ENCODE results near the gene GSN. TPM values are rescaled to one million over a fixed set of nuclear protein-coding genes. Genes with fewer than 3 reads are reported as not detected.

GSN gene
- total RNA-seq, 2 experiments from 2014 or later = 1.9 to 2.2 TPM

GRCh38 chr9:121272401-121272948, 4.5 kb downstream of the GSN start:
- Mint-ChIP-seq H3K4me3 (no peak overlapping the region), H3K9me3 (no peaks in the 10 kb centered on the region), H3K36me3 (ENCODE audit: low read depth) (no peaks in the 10 kb centered on the region), H3K4me1 (ENCODE audit: low read depth) (peaks cover 13% of the 10 kb centered on the region), H3K27ac (no peak overlapping the region), H3K27me3 (peaks cover 12% of the 10 kb centered on the region)
- CTCF ChIA-PET = no interaction called here
- POLR2A ChIA-PET = interaction anchor here (0.6 kb wide), 1 partner anchor 343 kb away, joined by 3 read pairs; no protein-coding TSS in a partner anchor
- DNase-seq (no peak), ATAC-seq (no peak)
- intact Hi-C loops (cut with micrococcal nuclease) = no loop called here
- no peak for TF ChIP-seq CTCF (IDR thresholded peaks at IDR 0.05)

DNA sequence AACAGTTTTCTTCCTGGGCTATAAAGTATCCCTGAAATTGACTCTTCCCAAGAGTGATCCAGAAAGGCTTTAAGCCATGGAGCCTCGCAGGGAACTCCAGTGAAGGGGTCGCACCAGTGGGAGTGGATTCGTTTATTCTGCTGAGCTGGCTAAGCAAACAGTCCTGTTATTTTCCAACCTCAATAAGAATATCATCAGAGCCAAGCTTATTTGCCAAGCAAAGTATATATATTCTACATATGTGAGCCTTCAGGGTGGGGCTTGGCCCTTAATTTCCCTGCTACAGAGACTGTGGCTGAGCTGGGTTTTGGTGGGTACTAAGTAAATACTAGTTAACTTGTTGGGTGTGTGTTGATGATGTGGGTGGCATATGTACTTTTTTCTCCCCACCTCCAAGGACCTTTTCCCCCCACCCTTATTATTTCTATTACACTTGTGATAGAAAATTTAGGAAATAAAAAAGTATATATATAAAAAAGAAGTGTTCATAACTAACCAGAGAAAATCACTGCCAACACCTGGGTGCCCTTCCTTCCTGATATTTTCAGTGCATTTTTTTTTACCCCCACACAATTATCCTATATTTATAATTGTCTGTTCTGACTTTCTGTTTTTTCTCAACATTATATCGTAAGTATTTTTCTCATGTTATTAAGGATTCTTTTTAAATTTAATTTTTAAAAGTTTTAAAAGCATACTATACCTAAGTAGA, 5.3 kb downstream of the GSN start:
- ChIA-PET POLR2A (no interaction called here), CTCF (interaction anchor here (2.4 kb wide), 1 partner anchor 60 kb away, joined by 9 read pairs; no protein-coding TSS in a partner anchor)
- intact Hi-C loops (cut with micrococcal nuclease) = no loop called here
- no peak for TF ChIP-seq CTCF (IDR thresholded peaks at IDR 0.05)
- ATAC-seq (no peak), DNase-seq (no peak)
- peaks cover 9% of the 10 kb centered on the region for H3K27me3 Mint-ChIP-seq
- H3K27ac Mint-ChIP-seq = no peak overlapping the region
- peaks cover 10% of the 10 kb centered on the region for H3K4me1 Mint-ChIP-seq (ENCODE audit: low read depth)
- no peaks in the 10 kb centered on the region for H3K9me3 Mint-ChIP-seq
- no peaks in the 10 kb centered on the region for H3K36me3 Mint-ChIP-seq (ENCODE audit: low read depth)
- no peak overlapping the region for H3K4me3 Mint-ChIP-seq

- intact Hi-C loops (cut with micrococcal nuclease) = no loop called here
Observed at GRCh38 chr9:121274851-121275250, 6.9 kb downstream of the GSN start.

DNA sequence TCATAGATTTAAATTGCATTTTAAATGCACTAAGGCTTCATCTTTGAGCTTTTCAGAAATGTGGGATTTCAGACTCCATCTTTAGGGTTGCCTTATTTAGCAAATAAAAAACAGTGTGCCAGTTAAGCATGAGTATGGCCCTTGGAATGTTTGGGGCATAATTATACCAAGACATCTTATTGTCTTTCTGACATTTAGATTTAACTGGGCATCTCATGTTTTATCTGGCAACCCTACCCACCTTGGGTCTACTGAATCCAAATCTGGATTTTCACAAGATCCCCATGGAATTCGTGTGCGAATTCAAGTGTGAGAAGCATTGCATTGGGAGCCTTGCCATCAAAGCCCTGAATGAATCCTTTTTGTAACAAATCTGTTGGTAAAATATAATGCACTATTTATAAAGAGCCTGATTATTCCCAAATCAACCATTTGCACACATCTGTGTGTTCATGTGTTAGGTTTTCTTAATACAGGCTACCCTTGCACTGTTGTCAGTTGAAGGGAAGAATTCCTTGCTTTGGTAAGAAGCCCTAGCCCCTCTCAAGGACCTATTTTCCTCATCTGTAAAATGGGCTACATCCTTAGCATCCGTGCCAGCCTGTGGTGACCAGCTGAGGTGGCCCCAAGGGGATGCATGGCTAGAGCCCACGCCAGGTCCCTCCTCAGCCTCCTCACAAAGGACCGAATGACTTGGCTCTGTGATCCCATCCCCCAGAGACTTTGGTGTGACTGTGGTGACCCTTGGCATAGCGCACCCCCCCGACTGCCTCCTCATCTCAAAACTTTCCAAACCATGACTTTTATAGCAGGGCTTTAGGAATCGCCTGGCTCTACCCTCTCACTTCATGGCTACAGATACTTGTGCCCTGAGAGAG, 8.1 kb downstream of the GSN start:
- no peak for ATAC-seq
- intact Hi-C loops (cut with micrococcal nuclease) = no loop called here
- ChIA-PET POLR2A (no interaction called here), CTCF (interaction anchor here (1.7 to 1.9 kb wide), 2 partner anchors 44 to 127 kb away, joined by 3 to 5 read pairs; no protein-coding TSS in a partner anchor)
- Mint-ChIP-seq H3K4me3 (no peak overlapping the region), H3K9me3 (no peaks in the 10 kb centered on the region), H3K4me1 (ENCODE audit: low read depth) (peaks cover 3% of the 10 kb centered on the region), H3K27me3 (no peaks in the 10 kb centered on the region), H3K27ac (no peak overlapping the region), H3K36me3 (ENCODE audit: low read depth) (no peaks in the 10 kb centered on the region)
- no peak for TF ChIP-seq CTCF (IDR thresholded peaks at IDR 0.05)
- DNase-seq = no peak

More at GRCh38 chr9:121274851-121275250, 6.9 kb downstream of the GSN start:
- H3K4me3 Mint-ChIP-seq = no peak overlapping the region
- no peak for TF ChIP-seq CTCF (IDR thresholded peaks at IDR 0.05)
- no peaks in the 10 kb centered on the region for H3K27me3 Mint-ChIP-seq
- ChIA-PET CTCF (interaction anchor here (0.9 to 2.4 kb wide), 4 partner anchors 45 to 128 kb away, joined by 3 to 9 read pairs (median 4); no protein-coding TSS in a partner anchor), POLR2A (interaction anchor here (0.5 kb wide), 1 partner anchor 21 kb away, joined by 3 read pairs; no protein-coding TSS in a partner anchor)
- no peaks in the 10 kb centered on the region for H3K36me3 Mint-ChIP-seq (ENCODE audit: low read depth)
- H3K27ac Mint-ChIP-seq = no peak overlapping the region
- peaks cover 4% of the 10 kb centered on the region for H3K4me1 Mint-ChIP-seq (ENCODE audit: low read depth)
- DNase-seq = no peak
- H3K9me3 Mint-ChIP-seq = no peaks in the 10 kb centered on the region
- no peak for ATAC-seq

Measured in activated CD8-positive, alpha-beta T cell treated with anti-CD3 and anti-CD28 coated beads for 36 hours (primary cell).